GM21723 (cell line): Measurements from ENCODE around the gene ZNF423.

Source experiments
- ATAC-seq: cut with Tn5 transposase; IDR thresholded peaks from one replicate; pipeline ENCODE4 v1.9.1; 2021; ENCODE audit warnings: mild to moderate bottlenecking, moderate library complexity; ENCODE audit not compliant: unreplicated experiment

The ZNF423 gene

DNA sequence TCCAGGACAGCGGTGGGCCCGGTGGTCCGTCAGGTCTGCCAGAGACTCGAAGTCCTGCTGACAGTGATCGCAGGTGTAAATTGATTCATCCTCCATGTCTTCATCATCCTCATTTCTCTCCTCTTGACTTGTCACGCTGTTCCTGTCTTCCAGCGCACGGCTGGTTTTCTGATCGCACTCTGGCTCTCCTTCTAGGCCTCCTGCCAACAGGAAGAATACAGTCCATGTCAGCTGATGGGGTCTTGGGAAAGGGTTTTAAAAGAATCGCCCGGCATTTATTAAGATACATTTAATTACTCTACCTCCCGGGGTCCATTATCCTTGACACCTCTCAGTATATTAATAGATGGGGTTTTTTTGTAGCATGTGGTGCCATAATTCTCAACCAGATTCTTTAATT lies 125.1 kb downstream of the ZNF423 start:
- ATAC-seq: no peak

DNA sequence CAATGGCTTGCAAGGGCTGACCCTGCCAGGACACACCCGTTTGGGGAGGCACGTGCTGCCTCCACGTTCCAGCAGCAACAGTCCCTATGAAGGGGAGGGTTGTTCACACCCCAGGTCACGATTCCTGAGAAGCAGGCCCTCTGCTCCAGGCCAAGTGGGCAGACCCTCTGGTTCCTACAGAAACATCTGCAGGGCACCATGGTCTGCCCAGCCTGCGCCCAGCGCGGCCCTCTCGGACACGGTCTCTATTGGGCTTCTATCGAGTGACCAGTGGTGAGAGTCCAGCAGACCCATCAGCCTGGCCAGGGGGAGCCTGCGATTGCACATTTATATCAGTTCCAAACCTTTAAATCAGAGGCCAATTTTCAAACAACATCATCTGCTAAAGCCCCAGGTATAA lies 128.3 kb downstream of the ZNF423 start:
- ATAC-seq: no peak

DNA sequence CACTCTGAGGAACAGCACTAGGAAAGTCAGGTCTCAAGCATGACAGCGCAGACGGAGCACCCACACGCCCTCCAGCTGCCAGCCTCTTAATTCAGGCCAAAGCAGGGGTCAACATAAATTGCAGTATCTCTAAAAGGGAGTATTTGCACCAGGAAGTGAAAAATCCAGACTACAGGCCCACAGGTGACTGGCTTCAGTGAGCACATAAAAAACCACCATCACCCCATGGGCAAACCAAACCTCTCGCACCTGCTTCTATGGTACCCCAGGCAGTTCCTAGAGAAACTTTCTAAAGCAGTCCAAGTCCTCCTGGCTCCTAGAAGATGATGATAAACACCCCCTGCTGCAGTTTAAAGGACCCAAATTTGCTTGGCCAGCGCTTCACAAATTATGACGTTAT lies 129.8 kb downstream of the ZNF423 start:
- no peak for ATAC-seq

DNA sequence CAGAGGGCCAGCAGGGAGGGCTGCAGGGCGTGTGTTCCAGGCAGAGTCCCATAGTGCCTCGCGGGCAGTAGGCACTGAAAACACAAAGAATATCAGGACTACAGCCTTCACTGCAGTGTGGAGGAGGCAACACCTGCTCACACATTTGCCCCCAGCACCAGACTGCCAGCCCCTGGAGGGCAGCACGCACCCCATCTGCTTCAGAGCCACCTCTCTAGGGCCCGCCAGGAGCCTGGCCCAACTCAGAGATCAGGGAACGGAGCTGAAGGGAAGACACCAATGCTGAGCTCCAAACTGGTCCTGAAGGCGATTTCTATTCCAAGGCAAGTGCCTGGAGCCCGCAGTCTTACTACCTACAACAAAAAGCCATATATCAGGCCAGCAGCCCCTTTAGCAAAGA lies 130.3 kb downstream of the ZNF423 start:
- no peak for ATAC-seq

DNA sequence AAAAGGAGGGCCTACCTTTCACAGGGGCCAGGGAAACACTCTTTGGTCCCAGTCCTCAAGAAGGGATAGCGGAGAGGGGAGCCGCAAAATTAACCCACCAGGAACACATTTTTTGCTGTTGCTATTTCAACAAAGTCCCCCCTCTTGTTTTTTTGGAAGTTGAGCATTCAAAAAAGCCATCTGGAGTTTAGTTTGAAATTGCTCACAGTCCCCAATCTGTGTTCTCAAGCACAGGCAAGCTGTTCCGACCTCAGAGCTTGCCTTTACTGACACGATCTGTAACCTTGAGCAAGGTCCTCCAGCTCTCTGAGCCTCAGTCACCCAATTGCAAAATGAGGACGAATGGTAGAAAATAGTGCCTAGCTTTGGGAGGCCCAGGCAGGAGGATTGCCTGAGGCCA lies 131.1 kb downstream of the ZNF423 start:
- ATAC-seq: no peak

DNA sequence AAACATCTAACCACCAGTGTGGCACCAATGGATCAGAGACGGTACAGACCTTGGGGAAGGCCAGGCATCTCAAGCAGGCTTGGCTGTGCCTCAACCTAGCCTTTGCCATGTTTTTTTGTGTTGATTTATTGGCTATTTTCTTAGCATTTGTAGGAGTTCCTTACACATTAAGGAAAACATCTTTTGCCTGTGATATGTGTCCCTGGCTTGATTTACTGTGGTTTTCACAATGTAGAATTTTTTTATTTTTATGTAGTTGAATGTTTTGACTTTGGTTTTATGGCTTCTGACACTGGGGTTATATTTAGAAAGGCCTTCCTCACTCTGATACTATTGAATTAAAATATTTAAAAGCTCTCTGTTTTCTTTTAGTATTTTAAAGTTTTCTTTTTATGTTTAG lies 132.6 kb downstream of the ZNF423 start:
- ATAC-seq: no peak

DNA sequence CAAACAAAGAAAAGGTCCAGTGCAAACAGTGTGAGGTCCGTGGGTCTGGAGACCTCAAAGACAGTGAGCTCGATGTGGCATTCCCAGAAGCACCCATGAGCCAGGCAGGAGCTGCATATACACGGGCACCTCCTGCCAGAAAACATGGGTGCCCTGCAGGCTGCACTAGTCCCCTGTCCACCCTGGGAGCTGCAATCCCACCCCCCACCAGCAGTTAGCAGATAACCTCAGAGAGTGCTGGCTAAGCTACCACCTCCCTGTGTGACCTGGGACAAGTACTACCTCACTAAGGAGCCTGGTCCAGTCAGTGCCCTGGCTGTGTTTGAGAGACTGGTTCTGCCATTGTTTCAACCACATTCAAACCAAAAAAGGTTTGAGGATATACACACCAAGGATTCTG lies 135.7 kb downstream of the ZNF423 start:
- no peak for ATAC-seq

DNA sequence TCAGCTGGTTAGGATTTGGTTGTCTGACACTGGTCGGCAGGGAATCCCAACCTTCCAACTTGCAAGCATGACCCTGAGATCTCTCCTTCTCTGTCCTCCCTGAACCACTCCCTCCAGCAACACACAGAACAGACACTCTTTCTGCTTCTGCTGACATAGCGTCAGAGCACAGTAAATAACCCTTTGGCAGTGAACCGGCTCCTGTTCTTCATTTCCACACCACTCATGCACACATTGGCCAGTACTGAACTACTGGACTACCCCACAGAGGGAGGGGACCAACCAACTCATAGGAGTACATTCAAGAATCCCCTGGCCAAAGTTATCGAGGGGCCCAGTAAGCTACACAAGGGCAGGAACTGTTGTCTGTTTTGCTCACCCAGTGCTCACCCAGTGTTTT lies 138.2 kb downstream of the ZNF423 start:
- no peak for ATAC-seq

DNA sequence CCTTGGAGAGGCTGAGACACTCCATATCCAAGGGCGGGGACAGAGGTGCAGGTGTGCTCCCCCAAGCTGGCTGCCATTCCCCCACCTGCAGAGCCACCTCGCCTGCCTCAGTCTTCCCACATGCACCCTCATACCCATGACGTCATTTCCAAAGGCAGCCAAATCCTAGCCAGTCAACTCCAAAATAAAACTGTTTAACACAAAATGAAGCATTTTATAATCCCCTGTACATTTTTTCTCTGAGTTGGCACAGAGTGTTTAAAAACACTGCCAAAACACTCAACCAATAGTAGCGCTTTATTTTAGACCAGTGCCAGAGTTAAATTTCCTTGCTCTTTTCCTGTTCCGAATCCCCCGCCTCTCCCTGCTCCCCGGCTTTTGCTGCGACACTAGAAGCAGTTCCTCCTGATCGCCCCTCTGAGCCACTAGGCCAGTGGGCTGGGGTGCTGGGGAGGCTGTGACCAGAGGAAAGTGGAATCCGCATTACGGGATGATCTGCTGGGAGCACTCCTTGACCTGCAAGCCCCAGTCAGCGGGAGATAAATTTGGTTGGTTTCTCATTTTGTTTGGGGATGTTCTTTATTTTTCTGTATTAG lies 139.5 kb downstream of the ZNF423 start:
- ATAC-seq: no peak

DNA sequence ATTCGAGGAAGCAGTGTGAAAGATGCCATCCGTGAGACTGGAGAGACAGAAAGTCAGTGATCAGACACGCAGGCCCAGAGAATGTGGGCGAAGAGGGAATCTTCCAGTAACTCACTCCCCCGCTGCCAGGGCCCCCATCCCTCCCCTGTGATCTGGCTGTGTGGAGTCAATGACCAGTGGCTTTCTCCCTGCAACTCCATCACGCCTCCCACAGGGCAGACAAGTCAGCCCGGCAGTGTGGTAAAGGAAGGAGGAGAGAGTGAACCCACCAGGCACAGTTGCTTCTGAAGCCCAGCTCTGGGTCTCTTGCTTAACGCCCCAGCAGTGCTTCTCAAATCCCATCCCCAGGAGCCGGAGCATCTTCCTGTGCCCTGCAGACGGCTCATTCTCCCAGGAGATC lies 142.1 kb downstream of the ZNF423 start:
- ATAC-seq: no peak

DNA sequence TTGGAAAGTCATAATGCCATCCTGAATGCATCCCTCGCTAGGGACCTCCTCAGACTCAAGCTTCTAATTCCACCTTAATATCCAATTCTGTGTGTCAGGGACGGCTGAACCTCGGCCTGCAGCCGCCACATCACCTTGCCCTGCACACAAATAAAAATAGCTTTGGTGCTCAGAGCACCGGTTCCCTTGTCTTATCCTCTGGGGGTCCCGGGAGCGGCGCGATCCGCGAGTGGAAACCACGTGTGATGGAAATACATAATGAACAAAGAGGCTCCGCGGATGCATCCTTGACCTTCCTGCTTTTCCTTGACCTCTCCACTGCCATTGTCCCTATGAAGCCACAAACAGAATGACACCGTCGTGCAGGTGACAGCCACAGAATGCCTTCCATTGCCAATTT lies 143.4 kb downstream of the ZNF423 start:
- ATAC-seq: no peak

DNA sequence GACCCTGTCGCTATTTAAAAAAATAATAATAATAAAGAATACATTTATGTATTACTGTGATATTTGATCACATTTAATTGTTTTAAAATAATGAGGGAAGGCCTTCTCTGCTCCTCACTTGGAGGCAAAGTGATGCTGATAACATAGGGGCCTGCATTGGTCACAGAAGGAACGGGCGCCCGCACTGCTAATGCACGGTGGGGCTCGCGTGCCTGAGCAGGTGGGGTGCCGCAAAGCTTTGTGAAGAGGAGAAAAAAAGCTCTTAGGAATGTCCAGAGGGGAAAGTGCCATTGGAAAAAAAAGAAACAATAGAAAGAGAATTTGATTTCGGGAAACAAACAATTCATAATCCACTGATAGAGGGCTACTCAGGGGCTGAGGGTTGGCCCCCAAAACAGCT lies 143.8 kb downstream of the ZNF423 start:
- ATAC-seq: no peak

DNA sequence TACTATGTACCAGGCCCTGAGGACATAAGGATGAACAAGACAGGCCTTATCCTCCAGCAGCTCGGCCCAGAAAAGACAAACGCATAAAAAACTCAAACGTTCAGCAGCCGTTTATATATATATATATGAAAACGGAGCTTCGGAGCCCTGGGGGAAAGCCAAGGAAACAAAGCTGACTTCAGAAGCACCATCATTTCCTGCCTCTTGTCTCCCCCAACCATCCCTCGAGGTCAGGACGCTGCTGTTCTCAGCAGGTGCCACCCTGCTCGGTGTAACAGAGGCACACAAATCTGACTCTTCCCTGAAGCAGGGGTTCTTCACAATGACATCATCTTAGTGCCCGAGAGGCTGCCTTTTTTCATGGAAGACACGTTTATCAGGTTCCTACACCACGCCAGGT lies 146.9 kb downstream of the ZNF423 start:
- ATAC-seq: no peak

DNA sequence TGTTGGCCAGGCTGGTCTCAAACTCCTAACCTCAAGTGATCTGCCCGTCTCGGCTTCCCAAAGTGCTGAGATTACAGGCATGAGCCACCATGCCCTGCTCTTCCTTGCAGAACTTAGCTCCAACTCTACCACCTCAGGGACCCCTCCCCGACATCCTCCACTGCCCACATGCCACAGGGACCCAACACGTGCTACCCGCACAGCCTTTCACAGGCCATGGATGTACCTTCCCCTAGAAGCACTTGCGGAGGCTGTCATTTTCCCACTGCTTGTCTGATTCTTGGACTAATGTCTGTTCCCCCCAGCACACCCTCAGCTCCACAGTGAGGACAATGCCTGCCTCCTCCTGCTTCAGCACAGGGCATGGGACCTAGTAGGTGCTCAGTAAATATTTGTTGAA lies 147.4 kb downstream of the ZNF423 start:
- ATAC-seq: no peak

DNA sequence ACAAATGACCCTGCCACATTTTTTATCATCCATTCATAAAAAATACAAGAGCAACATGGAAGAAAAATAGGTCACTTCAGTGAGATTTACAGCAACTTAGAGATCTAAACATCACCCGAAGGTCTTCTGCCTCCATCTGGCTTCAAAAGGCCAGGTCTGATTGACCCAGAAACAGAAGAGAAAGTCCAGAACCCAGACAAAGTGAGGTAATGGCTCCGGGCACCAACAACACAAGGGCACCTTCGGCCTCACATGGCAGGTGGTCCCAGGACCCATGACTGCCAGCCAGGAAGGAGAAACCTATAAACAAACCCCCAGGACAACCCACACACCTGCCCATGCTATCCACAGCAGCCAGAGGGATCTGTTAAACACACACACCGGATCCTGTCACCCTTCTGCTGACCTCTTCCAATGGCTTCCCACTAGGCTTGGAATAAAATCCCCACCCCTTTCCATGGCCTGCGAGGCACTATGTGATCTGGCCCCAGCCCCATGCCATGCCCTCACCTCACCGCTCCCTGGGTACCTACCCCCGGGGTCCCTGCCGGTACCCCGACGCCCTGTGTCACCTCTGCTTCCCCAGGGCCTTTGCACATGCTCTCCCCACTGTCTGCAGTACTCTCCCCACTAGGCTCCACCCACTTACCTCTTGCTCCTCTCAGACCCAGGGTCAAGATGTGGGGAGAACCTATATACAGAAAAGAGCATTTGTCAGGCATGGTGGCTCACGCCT lies 149.1 kb downstream of the ZNF423 start:
- no peak for ATAC-seq

DNA sequence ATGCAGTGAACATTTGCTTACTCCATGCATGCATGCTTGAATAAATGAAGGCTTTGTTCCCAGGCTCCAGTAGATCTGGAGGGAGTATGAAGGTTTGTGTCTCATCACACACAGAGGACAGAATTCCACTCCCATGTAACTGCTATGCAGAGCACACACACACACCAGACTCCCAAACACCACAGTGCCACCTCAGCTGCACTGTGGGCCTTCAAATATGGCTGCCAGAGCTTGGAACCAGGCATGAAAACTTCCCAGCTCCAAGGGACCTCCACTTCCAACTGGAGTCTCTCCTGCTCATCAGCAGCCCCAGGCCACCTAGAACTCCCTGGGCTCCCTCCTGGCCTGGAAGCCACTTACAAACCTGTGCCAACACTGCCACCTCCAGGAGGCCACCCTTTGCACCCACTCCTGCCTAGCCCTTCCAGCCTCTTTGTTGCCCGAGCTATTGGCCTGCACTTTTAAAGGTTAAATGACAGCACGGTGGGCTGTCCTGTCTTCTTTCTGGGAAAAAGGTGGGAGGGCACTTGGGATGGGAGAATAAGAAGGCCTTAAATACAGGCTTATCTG lies 151.2 kb downstream of the ZNF423 start:
- no peak for ATAC-seq

DNA sequence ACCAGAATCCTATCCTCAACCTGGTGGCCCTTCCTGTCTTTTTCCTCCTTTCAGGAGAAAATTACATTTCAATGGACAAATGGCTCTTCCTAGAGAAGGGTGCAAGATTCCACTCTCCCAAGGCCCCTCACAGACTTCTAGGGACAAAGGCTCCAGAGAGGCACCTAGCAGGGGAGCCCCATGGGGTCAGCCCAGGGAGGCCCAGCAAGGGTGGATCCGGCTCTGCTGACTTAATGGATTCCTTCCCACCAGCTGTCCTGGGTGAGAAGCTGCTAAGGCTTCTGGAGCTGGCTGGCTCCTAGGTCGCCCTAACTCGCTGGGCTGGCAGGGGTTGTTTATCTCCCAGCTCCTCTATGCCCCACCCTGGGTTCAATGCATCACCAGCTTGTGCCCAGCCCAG lies 152.4 kb downstream of the ZNF423 start:
- no peak for ATAC-seq

DNA sequence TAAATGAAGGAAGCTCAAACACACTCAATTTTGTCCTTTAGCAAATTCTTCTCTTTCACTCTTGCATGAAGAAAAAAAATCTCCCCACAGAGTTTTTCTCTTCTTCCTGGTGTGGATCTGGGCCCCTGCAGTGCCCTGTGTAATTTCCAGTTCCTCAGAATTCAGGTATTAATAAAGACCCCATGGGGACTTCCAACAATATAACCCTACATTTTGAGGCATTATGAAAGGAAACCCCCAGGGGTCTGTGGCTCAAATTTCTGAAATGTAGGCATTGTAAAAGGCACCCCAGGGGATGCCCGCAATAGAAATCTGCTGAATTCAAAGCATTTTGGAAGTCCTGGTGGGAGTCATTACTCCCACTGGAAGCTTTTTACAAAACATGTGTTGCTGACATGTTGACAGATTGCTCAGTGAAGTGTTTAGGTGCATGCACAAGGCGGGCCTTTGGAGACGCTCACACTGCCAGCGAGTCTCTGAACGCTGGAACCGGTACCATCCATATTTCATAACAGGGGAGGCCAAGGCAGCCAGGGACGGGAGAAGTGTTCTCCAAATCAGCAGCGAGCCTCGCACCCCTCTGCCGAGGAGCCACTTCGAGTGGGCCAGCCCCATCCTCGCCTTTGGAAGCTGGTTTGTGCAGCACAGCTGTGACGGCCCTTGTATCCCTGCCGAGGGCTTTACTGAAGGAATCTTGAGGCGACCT lies 154.0 kb downstream of the ZNF423 start:
- no peak for ATAC-seq

DNA sequence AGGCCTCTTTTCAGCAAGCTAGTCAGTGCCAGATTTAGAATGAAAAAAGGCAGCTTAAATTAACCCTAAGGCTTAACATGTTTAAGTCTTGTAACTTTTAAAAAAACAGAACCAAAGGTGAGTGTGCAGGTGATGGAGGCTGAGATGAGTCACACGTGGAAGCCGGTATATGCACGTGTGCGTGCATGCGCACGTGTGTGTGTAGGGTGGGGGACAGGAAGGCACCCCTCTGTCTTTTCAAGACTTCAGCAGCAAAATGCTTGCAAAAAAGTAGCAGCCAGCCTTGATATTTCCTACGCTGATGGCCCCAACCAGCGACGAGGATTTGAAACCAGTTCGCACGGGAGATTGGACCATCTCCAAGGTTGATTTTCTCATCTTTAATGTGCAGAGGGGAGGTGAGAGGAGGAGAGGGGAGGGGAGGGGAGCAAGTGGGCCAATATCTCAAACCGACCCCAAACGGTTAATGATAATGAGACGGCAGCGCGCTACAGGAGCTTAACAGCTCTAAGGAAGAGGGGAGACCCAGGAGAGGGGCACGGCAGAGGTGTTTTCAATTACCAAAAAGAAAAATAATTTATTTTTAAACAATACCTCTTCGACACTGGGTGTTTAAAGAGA lies 154.7 kb downstream of the ZNF423 start:
- ATAC-seq: no peak

DNA sequence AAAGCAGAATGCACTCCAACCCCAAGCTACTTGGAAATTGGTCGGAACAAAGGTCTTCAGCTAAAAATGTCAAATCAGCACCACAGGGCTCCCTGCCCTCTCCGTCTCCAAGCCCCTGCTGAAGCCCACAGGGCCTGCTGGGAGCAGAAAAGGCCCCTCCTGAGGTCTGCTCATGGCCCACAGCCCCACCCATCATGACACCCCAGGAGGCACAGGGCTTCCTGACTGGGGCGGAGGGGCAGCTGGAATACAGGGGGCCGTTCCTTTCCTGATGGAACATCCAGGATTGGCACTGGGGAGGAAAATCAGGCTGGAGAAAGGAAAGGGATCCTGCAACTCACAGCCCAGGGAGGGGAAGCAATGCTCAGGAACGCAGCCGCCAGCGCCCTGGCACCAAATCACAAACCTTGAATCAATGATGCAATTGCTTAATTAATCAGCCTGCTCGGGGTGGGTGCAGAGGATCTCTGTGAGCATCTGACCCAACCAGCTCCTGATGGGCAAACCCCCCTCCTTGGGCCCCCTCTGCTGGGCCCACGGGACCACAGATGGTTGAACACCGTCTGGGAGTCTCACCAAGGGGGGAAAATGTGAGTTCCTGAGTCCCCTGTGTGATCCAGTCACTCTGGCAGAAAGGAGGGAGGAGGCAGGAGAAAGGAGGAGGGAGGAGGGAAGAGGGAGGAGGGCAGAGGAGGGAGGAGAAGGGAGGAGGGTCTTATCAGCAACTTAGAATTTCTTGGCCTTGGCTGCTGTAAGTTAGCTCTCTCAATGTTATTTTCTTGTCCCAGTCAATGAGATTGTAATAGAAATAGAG lies 155.5 kb downstream of the ZNF423 start:
- no peak for ATAC-seq

DNA sequence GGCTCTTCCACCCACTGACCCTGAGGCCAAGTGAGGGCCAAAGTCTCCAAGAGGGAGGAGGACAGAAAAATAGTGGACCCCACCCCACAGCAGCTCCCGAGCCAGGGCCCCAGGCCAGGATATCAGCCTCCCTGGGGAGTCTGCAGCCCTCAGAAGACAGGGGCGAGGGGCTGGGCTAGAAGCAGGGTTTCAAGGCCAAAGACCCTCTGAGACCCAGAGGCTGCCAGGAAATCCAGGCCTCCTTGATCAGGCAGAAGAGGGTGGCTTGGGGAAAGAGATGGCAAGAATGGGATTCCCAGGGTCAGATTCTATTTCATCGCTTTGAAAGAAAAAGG lies 156.1 kb downstream of the ZNF423 start:
- ATAC-seq: no peak
